ENCODE measurements around the gene FN1. TPM values are rescaled to one million over a fixed set of nuclear protein-coding genes. Genes with fewer than 3 reads are reported as not detected.

Gene FN1
- total RNA-seq, 2 donors from 2014 or later: 115 to 315 TPM

DNA sequence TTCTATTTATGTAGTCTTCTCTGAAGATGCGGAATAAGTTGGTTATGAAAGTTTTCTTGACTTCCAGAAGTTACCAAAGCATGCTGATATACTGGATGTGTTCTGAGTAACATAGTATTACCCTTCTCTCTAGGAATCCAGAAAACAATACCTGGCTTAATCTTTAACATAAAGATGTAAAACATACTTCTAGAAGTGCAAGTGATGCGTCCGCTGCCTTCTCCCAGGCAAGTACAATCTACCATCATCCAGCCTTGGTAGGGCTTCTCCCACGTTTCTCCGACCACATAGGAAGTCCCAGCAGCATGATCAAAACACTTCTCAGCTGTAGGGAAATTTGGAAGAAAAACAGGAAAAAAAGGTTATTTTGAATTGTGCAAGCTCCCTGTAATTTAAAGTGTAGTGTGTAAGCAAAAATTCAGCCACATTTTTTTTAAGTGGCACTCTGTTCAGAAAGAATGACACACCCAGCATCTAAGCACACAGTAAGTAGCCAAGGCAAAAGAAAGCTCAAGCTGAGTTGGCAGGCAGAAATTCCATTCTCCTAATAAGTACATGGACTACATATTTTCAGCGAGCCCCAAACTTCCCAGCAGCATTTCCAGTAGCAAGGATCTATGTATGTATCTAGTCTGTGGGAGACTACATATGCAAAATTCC is 5.2 kb downstream of the FN1 start:
- no peaks in the 10 kb centered on the region for H3K9me3 ChIP-seq
- H3K36me3 ChIP-seq: no peaks in the 10 kb centered on the region
- H3K9ac ChIP-seq (ENCODE audit: low read depth in 2 of 2, low read length in 2 of 2): no peak overlapping the region
- TF ChIP-seq, protein P1, sequence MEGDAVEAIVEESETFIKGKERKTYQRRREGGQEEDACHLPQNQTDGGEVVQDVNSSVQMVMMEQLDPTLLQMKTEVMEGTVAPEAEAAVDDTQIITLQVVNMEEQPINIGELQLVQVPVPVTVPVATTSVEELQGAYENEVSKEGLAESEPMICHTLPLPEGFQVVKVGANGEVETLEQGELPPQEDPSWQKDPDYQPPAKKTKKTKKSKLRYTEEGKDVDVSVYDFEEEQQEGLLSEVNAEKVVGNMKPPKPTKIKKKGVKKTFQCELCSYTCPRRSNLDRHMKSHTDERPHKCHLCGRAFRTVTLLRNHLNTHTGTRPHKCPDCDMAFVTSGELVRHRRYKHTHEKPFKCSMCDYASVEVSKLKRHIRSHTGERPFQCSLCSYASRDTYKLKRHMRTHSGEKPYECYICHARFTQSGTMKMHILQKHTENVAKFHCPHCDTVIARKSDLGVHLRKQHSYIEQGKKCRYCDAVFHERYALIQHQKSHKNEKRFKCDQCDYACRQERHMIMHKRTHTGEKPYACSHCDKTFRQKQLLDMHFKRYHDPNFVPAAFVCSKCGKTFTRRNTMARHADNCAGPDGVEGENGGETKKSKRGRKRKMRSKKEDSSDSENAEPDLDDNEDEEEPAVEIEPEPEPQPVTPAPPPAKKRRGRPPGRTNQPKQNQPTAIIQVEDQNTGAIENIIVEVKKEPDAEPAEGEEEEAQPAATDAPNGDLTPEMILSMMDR (IDR thresholded peaks at IDR 0.05): no peak
- intact Hi-C loops (cut with DNase I): no loop called here
- no peak overlapping the region for H3K4me3 ChIP-seq
- no peak overlapping the region for H3K27ac ChIP-seq
- H3K4me1 ChIP-seq: no peaks in the 10 kb centered on the region
- DNase-seq: no peak
- H3K27me3 ChIP-seq: no peaks in the 10 kb centered on the region

DNA sequence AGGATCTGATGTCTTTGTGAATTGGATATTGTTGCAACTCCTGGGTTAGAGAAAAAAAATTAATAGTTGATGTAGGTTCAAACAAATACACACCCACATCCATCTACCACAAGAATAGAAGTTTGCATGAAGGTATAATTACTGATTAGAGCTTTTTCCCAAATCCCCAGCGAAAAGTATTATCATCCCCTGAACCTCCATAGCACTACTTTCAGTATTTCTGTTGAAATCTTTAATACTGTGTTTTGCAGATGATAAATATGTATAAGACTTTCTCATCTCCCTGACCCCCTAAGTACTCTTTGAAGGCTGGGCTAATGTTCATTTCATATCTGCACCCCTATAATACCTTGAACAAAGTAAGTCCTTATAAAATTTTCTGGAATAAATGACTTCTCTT is 6.4 kb downstream of the FN1 start:
- no peak overlapping the region for H3K9ac ChIP-seq (ENCODE audit: low read depth in 2 of 2, low read length in 2 of 2)
- H3K9me3 ChIP-seq: no peaks in the 10 kb centered on the region
- no peaks in the 10 kb centered on the region for H3K36me3 ChIP-seq
- DNase-seq: no peak
- H3K4me1 ChIP-seq: no peaks in the 10 kb centered on the region
- H3K27me3 ChIP-seq: no peaks in the 10 kb centered on the region
- TF ChIP-seq, protein P1 (IDR thresholded peaks at IDR 0.05): no peak
- no peak overlapping the region for H3K27ac ChIP-seq
- no peak overlapping the region for H3K4me3 ChIP-seq
- intact Hi-C loops (cut with DNase I): no loop called here

DNA sequence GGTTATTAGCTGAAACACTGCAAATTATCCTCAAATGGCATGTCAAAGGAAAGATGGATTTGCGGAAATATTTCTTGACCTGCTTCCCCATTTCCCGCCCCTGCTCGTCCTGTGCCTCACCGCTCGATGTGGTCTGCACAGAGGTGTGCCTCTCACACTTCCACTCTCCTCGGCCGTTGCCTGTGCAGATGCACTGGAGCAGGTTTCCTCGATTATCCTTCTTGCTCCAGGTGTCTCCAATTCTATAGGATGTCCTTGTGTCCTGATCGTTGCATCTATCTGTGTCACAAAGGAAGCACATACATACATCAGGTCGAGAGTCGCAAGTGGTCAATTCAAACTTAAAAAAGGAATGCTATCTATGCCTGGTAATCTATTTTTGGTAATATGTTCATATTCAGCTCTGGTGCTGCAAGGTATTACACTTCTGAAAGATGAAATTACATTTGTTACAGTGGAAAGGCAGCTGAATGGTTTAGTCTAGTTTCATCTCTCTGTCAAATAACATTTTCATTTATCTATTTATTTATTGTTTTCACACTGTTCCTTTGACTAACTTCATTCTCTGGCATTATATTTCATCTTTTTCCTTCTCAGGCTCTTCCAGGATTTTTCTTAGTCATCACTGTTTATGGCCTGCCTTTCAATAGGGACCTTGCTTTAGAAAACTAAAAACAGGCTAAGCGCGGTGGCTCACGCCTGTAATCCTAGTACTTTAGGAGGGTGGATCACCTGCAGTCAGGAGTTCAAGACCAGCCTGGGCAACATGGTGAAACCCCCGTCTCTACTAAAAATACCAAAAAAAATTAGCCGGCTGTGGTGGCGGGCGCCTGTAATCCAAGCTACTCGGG is 7.6 kb downstream of the FN1 start:
- TF ChIP-seq, protein P1 (IDR thresholded peaks at IDR 0.05): no peak
- Histone ChIP-seq H3K27ac (no peak overlapping the region), H3K4me3 (no peak overlapping the region), H3K4me1 (no peaks in the 10 kb centered on the region), H3K9me3 (no peaks in the 10 kb centered on the region), H3K36me3 (no peaks in the 10 kb centered on the region), H3K9ac (ENCODE audit: low read depth in 2 of 2, low read length in 2 of 2) (no peak overlapping the region), H3K27me3 (no peaks in the 10 kb centered on the region)
- DNase-seq: no peak
- intact Hi-C loops (cut with DNase I): no loop called here

DNA sequence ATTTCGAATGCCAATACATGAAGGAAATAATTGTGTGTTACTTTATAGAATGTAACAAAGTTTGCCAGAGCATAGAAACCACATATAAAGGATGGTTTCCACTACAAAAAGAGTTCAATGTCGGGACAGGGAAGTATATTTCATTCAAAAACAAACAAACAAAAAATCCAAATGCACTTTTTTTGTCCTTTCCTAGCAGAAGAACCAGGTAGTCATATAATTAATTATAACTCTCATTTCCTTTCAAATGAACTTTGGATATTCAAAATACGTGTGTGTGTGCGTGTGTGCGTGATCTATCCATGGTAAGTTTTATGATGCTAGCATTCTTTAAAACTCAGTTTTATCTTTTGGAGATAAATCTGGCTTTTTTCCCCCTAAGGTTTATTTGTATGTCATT is 8.3 kb downstream of the FN1 start:
- intact Hi-C loops (cut with DNase I): no loop called here
- no peak overlapping the region for H3K4me3 ChIP-seq
- H3K27me3 ChIP-seq: no peaks in the 10 kb centered on the region
- H3K4me1 ChIP-seq: no peaks in the 10 kb centered on the region
- no peak overlapping the region for H3K27ac ChIP-seq
- H3K36me3 ChIP-seq: no peaks in the 10 kb centered on the region
- no peaks in the 10 kb centered on the region for H3K9me3 ChIP-seq
- DNase-seq: no peak
- TF ChIP-seq, protein P1 (IDR thresholded peaks at IDR 0.05): no peak
- no peak overlapping the region for H3K9ac ChIP-seq (ENCODE audit: low read depth in 2 of 2, low read length in 2 of 2)

DNA sequence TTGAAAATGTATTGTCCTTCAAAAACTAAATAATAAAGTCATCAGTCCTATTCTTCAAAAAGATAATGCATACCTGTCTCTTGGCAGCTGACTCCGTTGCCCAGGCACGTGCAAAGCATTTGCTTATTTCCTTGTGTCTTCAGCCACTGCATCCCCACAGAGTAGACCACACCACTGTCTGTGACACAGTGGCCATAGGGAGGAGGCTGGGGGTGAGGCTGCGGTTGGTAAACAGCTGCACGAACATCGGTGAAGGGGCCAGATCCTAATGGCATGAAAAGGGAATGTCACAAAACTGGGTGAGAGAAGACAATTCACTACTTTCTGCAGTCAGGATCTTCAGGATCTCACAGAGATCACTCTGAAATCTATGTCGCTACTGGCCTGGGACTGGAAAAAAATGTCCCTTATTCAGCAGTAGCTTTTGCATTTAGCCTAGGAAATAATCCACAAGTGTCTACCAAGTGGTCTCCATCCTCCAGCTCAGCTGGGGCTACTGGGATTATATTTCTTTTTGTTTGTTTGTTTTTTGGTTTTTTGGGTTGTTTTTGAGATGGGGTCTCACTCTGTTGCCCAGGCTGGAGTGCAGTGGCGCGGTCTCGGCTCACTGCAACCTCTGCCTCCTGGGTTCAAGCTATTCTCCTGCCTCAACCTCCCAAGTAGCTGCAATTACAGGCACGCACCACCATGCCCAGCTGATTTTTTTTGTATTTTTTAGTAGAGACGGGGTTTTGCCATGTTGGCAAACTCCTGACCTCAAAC is 10.7 kb downstream of the FN1 start:
- H3K27ac ChIP-seq: no peak overlapping the region

More for the DNA sequence above, 10.7 kb downstream of the FN1 start:
- intact Hi-C loops (cut with DNase I): no loop called here
- H3K27me3 ChIP-seq: no peaks in the 10 kb centered on the region
- H3K4me1 ChIP-seq: no peaks in the 10 kb centered on the region
- H3K9me3 ChIP-seq: no peaks in the 10 kb centered on the region
- H3K4me3 ChIP-seq: no peak overlapping the region
- TF ChIP-seq, protein P1 (IDR thresholded peaks at IDR 0.05): no peak
- DNase-seq: no peak
- H3K36me3 ChIP-seq: no peaks in the 10 kb centered on the region
- no peak overlapping the region for H3K9ac ChIP-seq (ENCODE audit: low read depth in 2 of 2, low read length in 2 of 2)
